HCT116 (cell line): ENCODE results near the gene ITPKB. TPM values are rescaled to one million over a fixed set of nuclear protein-coding genes. Genes with fewer than 3 reads are reported as not detected.

Experiments
- ATAC-seq: fragments of 200-7000 bp; cut with Tn5 transposase; 2 replicates; pipeline ENCODE4 v1.9.1; 2020; ENCODE audit warnings: mild to moderate bottlenecking, moderate library complexity
- BruUV-seq: library from RNA; stranded (reverse); fragments of 400-500 nt; replicated peaks from 2 replicates; lab custom pipeline; 2021; lab: Mats Ljungman, UMichigan
- CTCF ChIA-PET: fragments of 300-600 bp; sonication (Branson Sonifier 250); formaldehyde crosslinking; loops from one replicate; lab custom pipeline; 2021; ENCODE audit warnings: antibody characterized with exemption; lab: Charles Lee
- POLR2A ChIA-PET: fragments of 300-600, 350-600 bp; sonication (Branson Sonifier 250); formaldehyde crosslinking; loops from one replicate; lab custom pipeline; 2021; ENCODE audit warnings: antibody characterized with exemption; lab: Charles Lee
- RAD21 ChIA-PET, 2 experiments: fragments of 300-600 bp; sonication (Branson Sonifier 250); formaldehyde crosslinking; loops; one replicate each; lab custom pipeline; 2023; ENCODE audit warnings: low total read pairs in 2 of 2; ENCODE audit not compliant: uncharacterized antibody in 2 of 2, unreplicated experiment in 2 of 2, low non-redundant PET in 1 of 2; lab: Charles Lee
- DNase-seq: peaks from one replicate; pipeline ENCODE4 v3.0.0-alpha.2; 2010; ENCODE audit warnings: low read depth, low spot score
- H2AFZ ChIP-seq: fragments of 200-600 bp; shearing (Covaris generic), sonication (generic); 2 replicates; pipeline ENCODE4 v1.6.1; 2017; ENCODE audit warnings: low read depth, mixed run types, mixed read lengths, antibody characterized with exemption, low read length; ENCODE audit not compliant: poor library complexity, severe bottlenecking
- H3K27ac ChIP-seq: 2 replicates; pipeline ENCODE4 v1.5.1; 2012; ENCODE audit warnings: low read depth, low read length
- H3K27me3 ChIP-seq: fragments of 200-600 bp; sonication (generic); 2 replicates; pipeline ENCODE4 v1.6.1; 2016; ENCODE audit warnings: mixed run types, low read length, mixed read lengths; ENCODE audit not compliant: insufficient read depth
- H3K36me3 ChIP-seq, 2 experiments: fragments of 200-500 bp in 1 of 2; fragments of 200-600 bp in 1 of 2; sonication (Bioruptor generic) in 1 of 2; sonication (generic) in 1 of 2; 2 replicates each; pipeline versions ENCODE4 v1.5.1 to v1.6.1; 2014 to 2016; ENCODE audit warnings: low read length in 2 of 2, inconsistent platforms in 1 of 2, mixed read lengths in 1 of 2, mixed run types in 1 of 2; ENCODE audit not compliant: insufficient read depth in 2 of 2, control insufficient read depth in 1 of 2
- H3K4me1 ChIP-seq, 2 experiments: fragments of 200-600 bp in 1 of 2; sonication (generic) in 1 of 2; 2 replicates each; pipeline versions ENCODE4 v1.5.1 to v1.6.1; 2012 to 2017; ENCODE audit warnings: low read length in 2 of 2, inconsistent platforms in 1 of 2, mild to moderate bottlenecking in 1 of 2, mixed read lengths in 1 of 2, mixed run types in 1 of 2, moderate library complexity in 1 of 2; ENCODE audit not compliant: insufficient read depth in 2 of 2, control insufficient read depth in 1 of 2
- H3K4me2 ChIP-seq: fragments of 200-600 bp; sonication (generic); 2 replicates; pipeline ENCODE4 v1.6.1; 2017; ENCODE audit warnings: mixed run types, low read length, mixed read lengths
- H3K4me3 ChIP-seq, 2 experiments: fragments of 200-600 bp in 1 of 2; sonication (generic) in 1 of 2; replicated peaks in 1 of 2; 2 replicates each; pipeline ENCODE4 v1.5.1; 2011 to 2016; ENCODE audit warnings: low read length in 2 of 2, control low read depth in 1 of 2, low read depth in 1 of 2, mild to moderate bottlenecking in 1 of 2, mixed read lengths in 1 of 2, mixed run types in 1 of 2
- H3K79me2 ChIP-seq: fragments of 200-600 bp; sonication (generic); 2 replicates; pipeline ENCODE4 v1.6.1; 2017; ENCODE audit warnings: mild to moderate bottlenecking, mixed run types, low read length, moderate library complexity, mixed read lengths; ENCODE audit not compliant: insufficient read depth
- H3K9ac ChIP-seq: fragments of 200-600 bp; sonication (generic); 2 replicates; pipeline ENCODE4 v1.6.1; 2016; ENCODE audit warnings: low read length, mixed read lengths
- H3K9me2 ChIP-seq: fragments of 200-600 bp; sonication (generic), shearing (Covaris generic); 2 replicates; pipeline ENCODE4 v1.6.1; 2017; ENCODE audit warnings: mixed run types, mild to moderate bottlenecking, moderate library complexity; ENCODE audit not compliant: insufficient read depth
- H3K9me3 ChIP-seq, 2 experiments: fragments of 200-500 bp in 1 of 2; fragments of 200-600 bp in 1 of 2; sonication (Bioruptor generic) in 1 of 2; sonication (generic) in 1 of 2; 2 replicates each; pipeline ENCODE4 v1.6.1; 2014 to 2017; ENCODE audit warnings: low read length in 2 of 2, mixed read lengths in 2 of 2, inconsistent platforms in 1 of 2, low read depth in 1 of 2, mild to moderate bottlenecking in 1 of 2, mixed run types in 1 of 2, moderate library complexity in 1 of 2; ENCODE audit not compliant: control insufficient read depth in 1 of 2, insufficient read depth in 1 of 2
- H4K20me1 ChIP-seq: fragments of 200-600 bp; sonication (generic), shearing (Covaris generic); 2 replicates; pipeline ENCODE4 v1.6.1; 2017; ENCODE audit warnings: mixed run types, mild to moderate bottlenecking, moderate library complexity; ENCODE audit not compliant: insufficient read depth
- CBX3 ChIP-seq: IDR thresholded peaks from 2 replicates; pipeline ENCODE4 v1.6.1; 2012; ENCODE audit warnings: low read depth
- CEBPB ChIP-seq: IDR thresholded peaks from 2 replicates; pipeline ENCODE4 v1.6.1; 2012; ENCODE audit warnings: low read depth
- EGR1 ChIP-seq: IDR thresholded peaks from 2 replicates; pipeline ENCODE4 v1.6.1; 2012; ENCODE audit warnings: low read depth
- EZH2 ChIP-seq: fragments of 200-600 bp; sonication (generic); IDR thresholded peaks from 2 replicates; pipeline ENCODE4 v1.6.1; 2017; ENCODE audit warnings: antibody characterized with exemption, mixed run types
- JUND ChIP-seq: IDR thresholded peaks from 2 replicates; pipeline ENCODE4 v1.6.1; 2012
- RAD21 ChIP-seq: IDR thresholded peaks from 2 replicates; pipeline ENCODE4 v1.6.1; 2012; ENCODE audit warnings: low read depth, mild to moderate bottlenecking
- SIN3A ChIP-seq: IDR thresholded peaks from 2 replicates; pipeline ENCODE4 v1.6.1; 2012; ENCODE audit warnings: low read depth
- ZFX ChIP-seq: fragments of 450-650 bp; IDR thresholded peaks from 2 replicates; pipeline ENCODE4 v1.6.1; 2017
- ZNF274 ChIP-seq: fragments of 200-500 bp; sonication (Bioruptor generic); IDR thresholded peaks from 2 replicates; pipeline ENCODE4 v1.6.1; 2014; ENCODE audit warnings: mild to moderate bottlenecking, low read depth, low read length, inconsistent platforms
- intact Hi-C: fragments of 100-400 bp; cut with micrococcal nuclease; formaldehyde crosslinking; loops from 2 replicates; pipeline ENCODE4 v1.10.0; 2022
- total RNA-seq: library from RNA; stranded (reverse); gene quantifications from one replicate; pipeline ENCODE4 v1.2.1, GENCODE V29; 2021; ENCODE audit not compliant: unreplicated experiment
- TF ChIP-seq, protein P1 (sequence below): IDR thresholded peaks from 2 replicates; pipeline ENCODE4 v1.6.1; 2012; ENCODE audit warnings: low read depth
- TF ChIP-seq, protein P2 (sequence below): IDR thresholded peaks from 2 replicates; pipeline ENCODE4 v1.6.1; 2011; ENCODE audit warnings: mild to moderate bottlenecking, low read length, moderate library complexity; ENCODE audit not compliant: insufficient replicate concordance; ENCODE audit errors: extremely low read depth
- TF ChIP-seq, protein P3 (sequence below): IDR thresholded peaks from 2 replicates; pipeline ENCODE4 v1.6.1; 2012

Gene ITPKB
- total RNA-seq, 1 experiment from 2014 or later, result 4.4 TPM

DNA sequence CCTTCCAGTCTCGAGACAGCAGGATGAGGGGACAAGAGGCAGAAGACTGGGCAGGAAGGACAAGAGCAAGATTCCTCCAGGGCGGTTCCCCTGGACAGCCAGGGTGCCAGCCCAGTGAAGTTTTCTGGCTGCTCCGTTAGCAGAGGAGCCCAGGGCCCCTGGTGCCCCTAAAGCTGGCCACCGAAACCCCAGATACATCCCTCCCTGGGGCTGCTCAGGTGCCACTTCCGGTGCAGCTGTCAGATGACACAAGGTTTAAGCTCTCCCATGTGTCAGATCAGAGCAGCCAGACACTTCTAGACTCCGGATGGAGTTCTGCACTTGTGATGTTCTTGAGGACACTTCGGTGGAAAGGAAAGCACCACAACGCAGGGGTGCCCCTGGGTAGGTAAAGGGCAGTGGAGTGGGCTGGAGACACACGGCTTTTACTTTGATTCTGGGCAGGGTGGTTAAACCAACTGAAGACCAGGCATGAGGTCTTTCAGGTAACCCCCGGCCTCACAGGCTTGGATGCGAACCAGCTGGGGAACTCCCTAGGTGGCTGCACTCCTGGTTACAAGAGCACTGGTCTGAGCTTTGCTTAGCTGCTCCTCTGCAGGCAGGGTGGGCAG lies 85.7 kb downstream of the ITPKB start (continued):
- TF ChIP-seq, protein P1, sequence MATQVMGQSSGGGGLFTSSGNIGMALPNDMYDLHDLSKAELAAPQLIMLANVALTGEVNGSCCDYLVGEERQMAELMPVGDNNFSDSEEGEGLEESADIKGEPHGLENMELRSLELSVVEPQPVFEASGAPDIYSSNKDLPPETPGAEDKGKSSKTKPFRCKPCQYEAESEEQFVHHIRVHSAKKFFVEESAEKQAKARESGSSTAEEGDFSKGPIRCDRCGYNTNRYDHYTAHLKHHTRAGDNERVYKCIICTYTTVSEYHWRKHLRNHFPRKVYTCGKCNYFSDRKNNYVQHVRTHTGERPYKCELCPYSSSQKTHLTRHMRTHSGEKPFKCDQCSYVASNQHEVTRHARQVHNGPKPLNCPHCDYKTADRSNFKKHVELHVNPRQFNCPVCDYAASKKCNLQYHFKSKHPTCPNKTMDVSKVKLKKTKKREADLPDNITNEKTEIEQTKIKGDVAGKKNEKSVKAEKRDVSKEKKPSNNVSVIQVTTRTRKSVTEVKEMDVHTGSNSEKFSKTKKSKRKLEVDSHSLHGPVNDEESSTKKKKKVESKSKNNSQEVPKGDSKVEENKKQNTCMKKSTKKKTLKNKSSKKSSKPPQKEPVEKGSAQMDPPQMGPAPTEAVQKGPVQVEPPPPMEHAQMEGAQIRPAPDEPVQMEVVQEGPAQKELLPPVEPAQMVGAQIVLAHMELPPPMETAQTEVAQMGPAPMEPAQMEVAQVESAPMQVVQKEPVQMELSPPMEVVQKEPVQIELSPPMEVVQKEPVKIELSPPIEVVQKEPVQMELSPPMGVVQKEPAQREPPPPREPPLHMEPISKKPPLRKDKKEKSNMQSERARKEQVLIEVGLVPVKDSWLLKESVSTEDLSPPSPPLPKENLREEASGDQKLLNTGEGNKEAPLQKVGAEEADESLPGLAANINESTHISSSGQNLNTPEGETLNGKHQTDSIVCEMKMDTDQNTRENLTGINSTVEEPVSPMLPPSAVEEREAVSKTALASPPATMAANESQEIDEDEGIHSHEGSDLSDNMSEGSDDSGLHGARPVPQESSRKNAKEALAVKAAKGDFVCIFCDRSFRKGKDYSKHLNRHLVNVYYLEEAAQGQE, result no peak
- TF ChIP-seq RAD21, result no peak
- no peak for TF ChIP-seq SIN3A
- TF ChIP-seq CEBPB, result no peak
- TF ChIP-seq EGR1, result no peak
- TF ChIP-seq, protein P2, sequence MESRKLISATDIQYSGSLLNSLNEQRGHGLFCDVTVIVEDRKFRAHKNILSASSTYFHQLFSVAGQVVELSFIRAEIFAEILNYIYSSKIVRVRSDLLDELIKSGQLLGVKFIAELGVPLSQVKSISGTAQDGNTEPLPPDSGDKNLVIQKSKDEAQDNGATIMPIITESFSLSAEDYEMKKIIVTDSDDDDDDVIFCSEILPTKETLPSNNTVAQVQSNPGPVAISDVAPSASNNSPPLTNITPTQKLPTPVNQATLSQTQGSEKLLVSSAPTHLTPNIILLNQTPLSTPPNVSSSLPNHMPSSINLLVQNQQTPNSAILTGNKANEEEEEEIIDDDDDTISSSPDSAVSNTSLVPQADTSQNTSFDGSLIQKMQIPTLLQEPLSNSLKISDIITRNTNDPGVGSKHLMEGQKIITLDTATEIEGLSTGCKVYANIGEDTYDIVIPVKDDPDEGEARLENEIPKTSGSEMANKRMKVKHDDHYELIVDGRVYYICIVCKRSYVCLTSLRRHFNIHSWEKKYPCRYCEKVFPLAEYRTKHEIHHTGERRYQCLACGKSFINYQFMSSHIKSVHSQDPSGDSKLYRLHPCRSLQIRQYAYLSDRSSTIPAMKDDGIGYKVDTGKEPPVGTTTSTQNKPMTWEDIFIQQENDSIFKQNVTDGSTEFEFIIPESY, result no peak
- no peak for TF ChIP-seq ZFX

DNA sequence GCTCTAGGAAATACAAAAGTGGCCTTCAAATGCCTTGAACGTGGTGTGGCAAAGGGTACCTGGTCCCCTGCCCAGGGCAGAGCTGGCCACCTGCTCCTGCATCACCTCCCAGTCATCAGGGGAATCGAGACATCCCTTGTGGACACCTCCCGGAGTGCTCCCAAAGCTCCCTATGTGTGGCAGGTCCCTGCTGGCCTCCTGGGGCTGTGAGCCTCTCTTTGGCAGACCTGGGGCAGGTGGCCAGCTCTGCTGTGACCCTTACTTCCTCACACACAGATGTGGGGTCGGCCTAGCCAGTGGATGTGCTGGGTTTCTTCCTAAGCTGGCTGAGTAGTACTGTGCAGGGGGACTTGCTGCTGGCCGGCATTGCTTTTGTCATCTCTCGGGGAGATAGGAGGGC lies 86.5 kb downstream of the ITPKB start:
- TF ChIP-seq CBX3 (no peak), ZNF274 (no peak), JUND (no peak), EZH2 (no peak), ZFX (no peak)
- TF ChIP-seq, protein P3, sequence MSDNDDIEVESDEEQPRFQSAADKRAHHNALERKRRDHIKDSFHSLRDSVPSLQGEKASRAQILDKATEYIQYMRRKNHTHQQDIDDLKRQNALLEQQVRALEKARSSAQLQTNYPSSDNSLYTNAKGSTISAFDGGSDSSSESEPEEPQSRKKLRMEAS, result no peak
- POLR2A ChIA-PET, result no interaction called here

More for the DNA sequence above, 86.5 kb downstream of the ITPKB start:
- no TSS peak for BruUV-seq
- H3K79me2 ChIP-seq, result no peaks in the 10 kb centered on the region
- H3K9me3 ChIP-seq, result no peaks in the 10 kb centered on the region
- H3K4me2 ChIP-seq, result no peak overlapping the region
- no peak overlapping the region for H3K9ac ChIP-seq
- no peak overlapping the region for H2AFZ ChIP-seq
- no peaks in the 10 kb centered on the region for H3K36me3 ChIP-seq
- H3K4me1 ChIP-seq, result peaks cover 15 to 23% of the 10 kb centered on the region in 2 experiments
- no peak overlapping the region for H3K27ac ChIP-seq
- ChIA-PET CTCF (no interaction called here), RAD21 (no interaction called here)
- intact Hi-C loops, result no loop called here
- ATAC-seq (no peak), DNase-seq (no peak)
- H3K27me3 ChIP-seq, result no peaks in the 10 kb centered on the region
- no peaks in the 10 kb centered on the region for H4K20me1 ChIP-seq
- H3K4me3 ChIP-seq, result no peak overlapping the region
- no peaks in the 10 kb centered on the region for H3K9me2 ChIP-seq
